Ovary (tissue), 3 donors: ENCODE results near the gene PRKG1.

Experiments
- EP300 ChIP-seq: sonication (generic); formaldehyde crosslinking; IDR thresholded peaks from one replicate; pipeline ENCODE4 v1.6.1; 2017; ENCODE audit warnings: antibody characterized with exemption
- POLR2A ChIP-seq: fragments of 450-650 bp; IDR thresholded peaks from one replicate; pipeline ENCODE4 v1.6.1; 2017; ENCODE audit warnings: antibody characterized with exemption, mild to moderate bottlenecking, moderate library complexity
- TF ChIP-seq, protein P1 (sequence below), 3 donors: fragments of 450-650 bp in 2 of 3; fragments of 200-600 bp in 1 of 3; IDR thresholded peaks; one replicate each; pipeline versions ENCODE4 v1.5.1 to v1.8.0; 2016 to 2022; ENCODE audit warnings: antibody characterized with exemption in 3 of 3, mild to moderate bottlenecking in 1 of 3
- donor health status: DM: no; HTN: no; CAD: no.

DNA sequence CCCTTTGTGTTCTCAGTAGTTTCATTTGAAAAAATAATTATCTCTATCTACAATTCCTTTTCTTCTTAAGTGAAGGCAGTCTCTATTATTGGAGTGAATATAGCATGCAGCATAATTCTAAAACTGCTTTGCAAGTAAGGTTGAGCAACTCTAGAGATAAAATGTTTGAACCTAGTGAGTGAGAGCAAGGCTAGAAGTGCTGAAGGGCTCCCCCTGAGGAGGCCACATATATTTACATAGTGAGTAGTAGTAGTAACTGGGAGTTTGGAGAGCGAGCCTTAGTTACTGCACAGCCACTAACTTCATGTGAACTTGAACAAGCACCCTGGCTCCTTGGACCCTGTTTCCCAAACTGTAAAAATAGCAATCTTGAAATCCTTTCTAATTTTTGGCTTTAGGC is 1098.3 kb downstream of the PRKG1 start:
- TF ChIP-seq, protein P1, sequence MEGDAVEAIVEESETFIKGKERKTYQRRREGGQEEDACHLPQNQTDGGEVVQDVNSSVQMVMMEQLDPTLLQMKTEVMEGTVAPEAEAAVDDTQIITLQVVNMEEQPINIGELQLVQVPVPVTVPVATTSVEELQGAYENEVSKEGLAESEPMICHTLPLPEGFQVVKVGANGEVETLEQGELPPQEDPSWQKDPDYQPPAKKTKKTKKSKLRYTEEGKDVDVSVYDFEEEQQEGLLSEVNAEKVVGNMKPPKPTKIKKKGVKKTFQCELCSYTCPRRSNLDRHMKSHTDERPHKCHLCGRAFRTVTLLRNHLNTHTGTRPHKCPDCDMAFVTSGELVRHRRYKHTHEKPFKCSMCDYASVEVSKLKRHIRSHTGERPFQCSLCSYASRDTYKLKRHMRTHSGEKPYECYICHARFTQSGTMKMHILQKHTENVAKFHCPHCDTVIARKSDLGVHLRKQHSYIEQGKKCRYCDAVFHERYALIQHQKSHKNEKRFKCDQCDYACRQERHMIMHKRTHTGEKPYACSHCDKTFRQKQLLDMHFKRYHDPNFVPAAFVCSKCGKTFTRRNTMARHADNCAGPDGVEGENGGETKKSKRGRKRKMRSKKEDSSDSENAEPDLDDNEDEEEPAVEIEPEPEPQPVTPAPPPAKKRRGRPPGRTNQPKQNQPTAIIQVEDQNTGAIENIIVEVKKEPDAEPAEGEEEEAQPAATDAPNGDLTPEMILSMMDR (IDR thresholded peaks at IDR 0.05): no peak
- TF ChIP-seq POLR2A (no peak), EP300 (no peak)
